ENCODE data around the gene DNAJB6.

DNA sequence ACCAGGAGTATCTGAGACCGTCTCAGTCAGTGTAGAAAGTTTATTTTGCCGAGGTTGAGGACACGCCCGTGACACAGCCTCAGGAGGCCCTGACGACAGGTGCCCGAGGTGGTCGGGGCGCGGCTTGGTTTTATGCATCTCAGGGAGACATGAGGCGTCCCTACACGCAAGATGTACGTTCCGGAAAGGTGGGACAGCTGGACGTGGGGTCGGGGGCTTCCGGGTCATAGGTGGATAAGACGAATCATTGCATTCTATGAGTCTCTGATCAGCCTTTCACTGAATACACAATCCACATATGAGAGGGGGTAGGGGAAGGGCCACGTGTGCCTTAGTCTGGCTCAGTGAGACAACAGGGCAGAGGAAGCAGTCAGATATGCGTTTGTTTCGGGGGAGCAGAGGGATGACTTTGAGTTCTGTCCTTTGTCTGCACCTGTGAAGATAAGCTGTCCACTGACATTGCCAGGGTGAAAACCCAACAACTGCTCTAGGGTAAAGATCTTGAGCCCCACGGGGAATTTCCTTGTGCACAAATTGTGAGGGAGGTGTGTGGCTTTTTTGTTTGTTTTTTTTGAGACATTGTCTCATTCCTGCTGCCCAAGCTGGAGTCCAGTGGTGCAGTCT lies 66.2 kb downstream of the DNAJB6 start:
- TF ChIP-seq, protein P1, sequence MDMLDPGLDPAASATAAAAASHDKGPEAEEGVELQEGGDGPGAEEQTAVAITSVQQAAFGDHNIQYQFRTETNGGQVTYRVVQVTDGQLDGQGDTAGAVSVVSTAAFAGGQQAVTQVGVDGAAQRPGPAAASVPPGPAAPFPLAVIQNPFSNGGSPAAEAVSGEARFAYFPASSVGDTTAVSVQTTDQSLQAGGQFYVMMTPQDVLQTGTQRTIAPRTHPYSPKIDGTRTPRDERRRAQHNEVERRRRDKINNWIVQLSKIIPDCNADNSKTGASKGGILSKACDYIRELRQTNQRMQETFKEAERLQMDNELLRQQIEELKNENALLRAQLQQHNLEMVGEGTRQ (IDR thresholded peaks at IDR 0.05; ENCODE audit: low read depth, low read length) = no peak
- TF ChIP-seq, protein P2, sequence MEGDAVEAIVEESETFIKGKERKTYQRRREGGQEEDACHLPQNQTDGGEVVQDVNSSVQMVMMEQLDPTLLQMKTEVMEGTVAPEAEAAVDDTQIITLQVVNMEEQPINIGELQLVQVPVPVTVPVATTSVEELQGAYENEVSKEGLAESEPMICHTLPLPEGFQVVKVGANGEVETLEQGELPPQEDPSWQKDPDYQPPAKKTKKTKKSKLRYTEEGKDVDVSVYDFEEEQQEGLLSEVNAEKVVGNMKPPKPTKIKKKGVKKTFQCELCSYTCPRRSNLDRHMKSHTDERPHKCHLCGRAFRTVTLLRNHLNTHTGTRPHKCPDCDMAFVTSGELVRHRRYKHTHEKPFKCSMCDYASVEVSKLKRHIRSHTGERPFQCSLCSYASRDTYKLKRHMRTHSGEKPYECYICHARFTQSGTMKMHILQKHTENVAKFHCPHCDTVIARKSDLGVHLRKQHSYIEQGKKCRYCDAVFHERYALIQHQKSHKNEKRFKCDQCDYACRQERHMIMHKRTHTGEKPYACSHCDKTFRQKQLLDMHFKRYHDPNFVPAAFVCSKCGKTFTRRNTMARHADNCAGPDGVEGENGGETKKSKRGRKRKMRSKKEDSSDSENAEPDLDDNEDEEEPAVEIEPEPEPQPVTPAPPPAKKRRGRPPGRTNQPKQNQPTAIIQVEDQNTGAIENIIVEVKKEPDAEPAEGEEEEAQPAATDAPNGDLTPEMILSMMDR (conservative IDR thresholded peaks at IDR 0.05; ENCODE audit: low read depth, low read length) = no peak
- TF ChIP-seq NFE2L2 (IDR thresholded peaks at IDR 0.05; ENCODE audit: low read depth, low read length) (no peak), CEBPB (IDR thresholded peaks at IDR 0.05; ENCODE audit: low read depth, low read length) (no peak), CHD1 (IDR thresholded peaks at IDR 0.05; ENCODE audit: low read depth, low read length) (no peak), MAFK (IDR thresholded peaks at IDR 0.05; ENCODE audit: low read depth, low read length) (no peak), SMC3 (IDR thresholded peaks at IDR 0.05; ENCODE audit: low read depth, low read length) (no peak), POLR2A (IDR thresholded peaks at IDR 0.05; ENCODE audit: low read depth, low read length) (no peak), MXI1 (IDR thresholded peaks at IDR 0.05; ENCODE audit: borderline replicate concordance, low read depth, low read length) (no peak), BHLHE40 (IDR thresholded peaks at IDR 0.05; ENCODE audit: low read depth, low read length) (no peak), FOS (IDR thresholded peaks at IDR 0.05; ENCODE audit: low read depth, low read length) (no peak), RCOR1 (IDR thresholded peaks at IDR 0.05; ENCODE audit: insufficient replicate concordance, low read length) (no peak), RAD21 (IDR thresholded peaks at IDR 0.05; ENCODE audit: low read length) (no peak)
- TF ChIP-seq, protein P3, sequence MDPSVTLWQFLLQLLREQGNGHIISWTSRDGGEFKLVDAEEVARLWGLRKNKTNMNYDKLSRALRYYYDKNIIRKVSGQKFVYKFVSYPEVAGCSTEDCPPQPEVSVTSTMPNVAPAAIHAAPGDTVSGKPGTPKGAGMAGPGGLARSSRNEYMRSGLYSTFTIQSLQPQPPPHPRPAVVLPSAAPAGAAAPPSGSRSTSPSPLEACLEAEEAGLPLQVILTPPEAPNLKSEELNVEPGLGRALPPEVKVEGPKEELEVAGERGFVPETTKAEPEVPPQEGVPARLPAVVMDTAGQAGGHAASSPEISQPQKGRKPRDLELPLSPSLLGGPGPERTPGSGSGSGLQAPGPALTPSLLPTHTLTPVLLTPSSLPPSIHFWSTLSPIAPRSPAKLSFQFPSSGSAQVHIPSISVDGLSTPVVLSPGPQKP (IDR thresholded peaks at IDR 0.05; ENCODE audit: borderline replicate concordance, low read depth, low read length) = no peak

Measured in IMR-90 (cell line).